Head of caudate nucleus (tissue), 42 donors: ENCODE data around the gene FBXO11.

Source experiments
- DNase-seq, 42 donors: peaks; one replicate each; pipeline versions ENCODE4 v3.0.0 to v3.0.0-alpha.2; 2020 to 2021; ENCODE audit warnings: mixed read lengths in 7 of 42
- intact Hi-C: fragments of 100-400 bp; cut with DNase I; formaldehyde crosslinking; loops from one replicate; pipeline ENCODE4 v1.15.0; 2022

Gene FBXO11

GRCh38 chr2:47769318-47769717 lies 137.0 kb downstream of the FBXO11 start:
- intact Hi-C loops, result loop anchor here (5.0 to 10.0 kb wide), 2 partner anchors 245 to 332 kb away; no protein-coding TSS in a partner anchor
- DNase-seq, result no peak

- peak; percentile 26 to 91 (median 77) for DNase-seq
- intact Hi-C loops, result loop anchor here (5.0 to 10.0 kb wide), 2 partner anchors 243 to 331 kb away; no protein-coding TSS in a partner anchor
These were observed 138.3 kb downstream of the FBXO11 start for GRCh38 chr2:47767880-47768609.

GRCh38 chr2:47767497-47767844 lies 138.8 kb downstream of the FBXO11 start:
- DNase-seq, result no peak
- intact Hi-C loops, result loop anchor here (5.0 to 10.0 kb wide), 2 partner anchors 243 to 330 kb away; no protein-coding TSS in a partner anchor

DNA sequence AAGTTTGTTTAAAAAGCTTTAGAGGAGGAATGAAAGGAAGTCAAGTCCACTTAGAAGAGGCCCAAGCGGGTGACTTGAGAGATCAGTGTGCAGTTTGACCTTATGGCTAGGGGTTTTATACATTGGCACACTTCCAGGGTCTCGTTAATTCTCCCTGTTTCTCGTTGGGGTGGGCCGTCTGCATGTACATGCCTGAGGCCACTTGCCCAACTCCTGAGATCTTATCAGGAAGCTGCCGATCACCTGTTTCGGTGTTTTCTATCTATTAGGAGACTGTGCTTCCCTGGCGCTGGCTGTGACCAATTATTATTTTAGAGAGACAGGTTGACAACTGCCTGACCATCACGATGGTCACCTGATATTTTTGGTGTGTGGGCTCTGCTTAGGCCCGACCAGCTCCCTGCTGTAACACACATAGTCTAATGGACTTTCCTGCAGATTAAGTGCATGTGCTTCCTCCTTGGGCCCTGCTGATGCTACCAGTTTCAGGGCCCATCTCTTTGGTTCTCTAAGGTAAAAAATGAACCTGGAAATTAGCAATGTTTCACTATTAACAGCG lies 154.4 kb downstream of the FBXO11 start:
- intact Hi-C loops, result no loop called here
- peak in 6 of 42 donors; percentile 5 to 51 (median 22) for DNase-seq

DNA sequence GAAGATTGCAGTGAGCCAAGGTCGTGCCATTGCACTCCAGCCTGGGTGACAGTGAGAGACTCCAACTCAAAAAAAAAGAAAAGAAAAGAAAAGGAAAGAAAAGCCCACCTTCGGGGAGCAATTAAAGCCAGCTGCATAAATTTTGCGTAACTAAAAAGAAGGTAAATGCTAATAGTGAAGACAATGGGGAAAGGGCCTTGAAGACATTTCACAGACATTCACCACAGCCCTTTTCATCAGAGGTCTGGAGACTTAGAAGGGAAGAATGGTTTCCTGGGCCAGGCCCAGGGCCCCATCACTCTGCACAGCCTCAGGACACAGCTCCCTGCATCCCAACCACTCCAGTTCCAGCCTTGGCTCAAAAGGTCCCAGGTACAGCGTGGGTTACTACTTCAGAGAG lies 158.4 kb downstream of the FBXO11 start:
- no peak for DNase-seq
- intact Hi-C loops, result no loop called here

DNA sequence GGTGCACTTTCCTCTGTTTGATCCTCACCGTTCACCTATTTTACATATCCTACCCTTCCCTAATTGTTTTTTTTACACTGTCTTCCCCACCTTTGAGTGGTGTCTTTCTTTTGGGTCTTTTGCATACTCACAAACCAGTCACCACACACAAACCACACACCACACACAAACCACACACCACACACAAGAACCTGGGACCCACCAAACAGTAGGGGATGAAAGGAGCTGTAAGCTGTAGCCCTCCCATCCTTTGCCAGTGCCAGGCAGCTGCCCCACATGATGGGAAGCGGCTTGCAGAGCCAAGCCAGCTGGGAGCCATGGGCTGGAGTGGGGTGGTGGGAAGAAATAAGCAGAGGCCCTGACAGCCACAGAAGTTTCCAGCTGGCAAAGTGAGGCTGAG lies 162.2 kb downstream of the FBXO11 start:
- DNase-seq, result no peak
- intact Hi-C loops, result no loop called here

GRCh38 chr2:47741637-47742036 lies 164.7 kb downstream of the FBXO11 start:
- no peak for DNase-seq
- intact Hi-C loops, result no loop called here

- intact Hi-C loops, result no loop called here
These were observed 165.2 kb downstream of the FBXO11 start for GRCh38 chr2:47741101-47741500.

More at GRCh38 chr2:47741101-47741500, 165.2 kb downstream of the FBXO11 start:
- no peak for DNase-seq
